NCI-H526 treated with DMSO at 0.1 percent for 48 hours (cell line): Measurements from ENCODE around the gene NYAP2.

Experiments used
- DNase-seq: peaks from one replicate; lab custom pipeline; 2025; lab: John Stamatoyannopoulos, UW

NYAP2 gene

GRCh38 chr2:225616848-225617247 is 217.3 kb downstream of the NYAP2 start:
- DNase-seq = no peak

GRCh38 chr2:225620227-225620626 is 220.7 kb downstream of the NYAP2 start:
- DNase-seq = no peak

- no peak for DNase-seq
Observed at GRCh38 chr2:225630824-225631533, 231.5 kb downstream of the NYAP2 start.

DNA sequence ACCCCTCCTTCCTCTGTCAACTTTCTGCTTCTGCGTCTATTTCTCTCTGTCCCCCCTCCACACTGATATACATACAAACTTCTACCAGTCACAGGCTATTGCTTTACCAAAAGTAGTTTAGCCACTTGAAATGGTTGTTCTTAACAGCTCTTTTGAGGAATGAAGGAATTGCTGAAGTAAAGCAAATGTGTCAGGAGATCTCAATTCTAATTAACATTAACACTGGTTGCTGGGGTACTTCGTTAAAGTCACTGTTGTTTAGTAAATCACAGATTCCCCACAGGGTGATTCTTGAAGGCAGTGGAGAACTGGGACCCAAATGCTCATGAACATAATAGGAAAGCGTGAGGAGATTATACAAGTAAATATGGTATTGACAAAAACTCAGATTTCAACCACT is 232.8 kb downstream of the NYAP2 start:
- no peak for DNase-seq

DNA sequence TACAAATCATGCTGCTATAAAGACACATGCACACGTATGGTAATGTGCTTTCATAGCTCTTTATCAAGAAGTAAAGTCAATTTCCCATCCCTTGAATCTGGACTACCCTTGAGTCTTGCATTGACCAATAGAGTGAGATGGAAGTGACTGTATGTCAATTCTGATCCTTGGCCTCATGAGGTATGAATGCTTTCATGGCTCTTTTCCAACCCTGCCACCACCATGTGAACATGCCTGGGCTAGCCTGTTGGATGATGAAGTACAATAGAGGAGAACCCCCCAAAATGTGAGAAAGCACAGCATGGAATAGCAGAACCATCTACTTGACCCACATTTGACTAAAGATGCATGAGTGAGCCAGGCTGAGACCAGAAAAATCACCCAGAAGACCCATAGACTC is 237.0 kb downstream of the NYAP2 start:
- no peak for DNase-seq

GRCh38 chr2:225637259-225637658 is 237.7 kb downstream of the NYAP2 start:
- no peak for DNase-seq

- no peak for DNase-seq
Observed at GRCh38 chr2:225640550-225640949, 241.0 kb downstream of the NYAP2 start.

DNA sequence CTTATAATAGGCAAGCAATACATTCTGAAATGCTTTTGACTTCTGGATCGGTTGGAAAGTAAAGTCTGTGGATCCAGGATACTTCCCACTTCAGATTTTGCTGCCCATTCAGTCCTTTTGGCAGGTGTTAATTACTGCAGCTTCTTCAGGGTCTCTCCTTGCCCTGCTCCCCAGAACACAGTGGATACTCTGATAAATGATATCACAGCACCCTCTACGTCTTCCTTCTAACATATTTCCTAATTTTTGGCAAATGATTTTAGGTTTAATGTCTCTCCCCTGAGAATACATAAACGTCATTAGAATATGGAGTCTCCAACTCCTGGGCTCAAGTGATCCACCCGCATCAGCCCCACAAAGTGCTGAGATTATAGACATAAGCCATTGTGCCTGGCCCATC is 249.8 kb downstream of the NYAP2 start:
- DNase-seq = no peak

GRCh38 chr2:225650041-225650440 is 250.5 kb downstream of the NYAP2 start:
- DNase-seq = no peak

- DNase-seq = peak; percentile 14
Observed at GRCh38 chr2:225660262-225661131, 261.0 kb downstream of the NYAP2 start.

GRCh38 chr2:225662101-225662500 is 262.6 kb downstream of the NYAP2 start:
- DNase-seq = no peak

DNA sequence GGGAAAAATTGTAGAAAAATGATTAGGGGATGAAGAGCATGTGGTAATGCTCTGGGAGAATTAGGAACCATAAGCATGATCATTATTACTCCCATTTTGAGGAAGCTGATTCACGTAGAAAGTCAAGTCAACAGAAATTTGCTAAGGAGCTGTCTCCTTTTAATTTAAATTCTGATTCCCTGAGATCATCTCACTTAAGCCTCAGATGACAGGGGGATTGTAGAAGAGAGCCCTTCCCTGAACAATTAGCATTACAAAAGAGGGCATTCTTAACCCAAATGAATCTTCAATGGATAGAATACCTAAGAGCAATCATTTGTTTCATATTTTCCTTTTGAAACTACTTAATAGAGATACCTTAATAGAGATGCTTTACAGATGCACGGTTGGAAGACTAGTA is 267.9 kb downstream of the NYAP2 start:
- DNase-seq = no peak

GRCh38 chr2:225668606-225669266 is 269.2 kb downstream of the NYAP2 start:
- DNase-seq = peak; percentile 11

- no peak for DNase-seq
Observed at GRCh38 chr2:225670111-225670974, 270.8 kb downstream of the NYAP2 start.

DNA sequence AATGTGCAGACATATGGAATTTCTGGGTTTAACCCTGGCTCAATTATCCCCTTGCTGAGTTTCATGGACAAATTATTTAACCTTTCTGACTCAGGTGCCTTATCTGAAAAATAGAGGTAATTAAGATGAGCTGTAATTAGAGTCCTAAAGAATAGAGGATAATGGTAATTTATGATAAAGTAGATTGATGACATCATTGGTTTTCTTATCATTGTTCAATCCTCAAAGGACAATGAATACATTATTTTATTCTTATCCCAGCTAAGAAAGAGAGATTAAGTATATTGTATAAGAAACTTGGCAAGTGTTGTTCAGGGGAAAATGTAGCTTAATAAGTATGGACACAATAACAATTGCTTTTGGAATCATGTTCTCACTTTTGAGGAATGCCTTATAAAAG is 279.3 kb downstream of the NYAP2 start:
- no peak for DNase-seq

GRCh38 chr2:225683258-225683657 is 283.7 kb downstream of the NYAP2 start:
- no peak for DNase-seq

DNA sequence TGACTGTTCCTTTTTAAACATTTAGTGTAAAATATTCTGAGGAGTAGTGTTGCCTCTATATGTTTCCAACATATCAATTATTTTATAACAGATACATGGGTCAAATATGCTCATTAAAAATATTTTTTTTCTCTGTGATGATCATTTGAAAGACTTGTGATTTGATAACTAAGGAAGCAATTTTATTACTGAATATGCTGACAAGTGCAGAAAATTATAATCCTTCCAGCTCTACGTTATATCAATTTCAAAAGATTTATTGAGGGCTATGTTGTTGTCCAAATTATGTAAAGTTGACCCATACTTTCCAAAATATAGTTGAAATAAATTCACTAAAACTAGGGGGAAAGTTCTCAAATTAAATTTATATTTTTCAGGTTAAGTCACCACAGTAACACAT is 290.6 kb downstream of the NYAP2 start:
- DNase-seq = no peak

DNA sequence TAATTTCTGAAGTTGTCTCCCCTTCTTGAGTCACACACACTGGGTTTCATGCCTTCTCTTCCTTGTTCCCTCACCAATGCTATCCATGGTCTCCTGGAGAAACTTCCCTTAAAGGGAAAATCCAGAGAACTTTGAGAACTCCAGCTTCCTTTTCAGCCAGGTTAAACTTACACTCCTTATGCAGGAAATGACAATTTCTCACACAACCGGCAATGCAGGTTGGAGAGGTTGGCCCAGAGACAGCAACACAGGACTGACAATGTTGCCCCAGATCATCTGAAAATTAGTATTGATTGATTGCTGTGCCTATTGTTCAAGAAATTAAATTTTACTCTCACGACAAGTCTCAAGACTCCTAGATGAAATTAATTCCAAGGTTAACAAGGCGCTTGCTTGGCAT is 292.2 kb downstream of the NYAP2 start:
- DNase-seq = no peak

- DNase-seq = no peak
Observed at GRCh38 chr2:225693259-225693658, 293.7 kb downstream of the NYAP2 start.

- DNase-seq = no peak
Observed at GRCh38 chr2:225694664-225695063, 295.2 kb downstream of the NYAP2 start.

DNA sequence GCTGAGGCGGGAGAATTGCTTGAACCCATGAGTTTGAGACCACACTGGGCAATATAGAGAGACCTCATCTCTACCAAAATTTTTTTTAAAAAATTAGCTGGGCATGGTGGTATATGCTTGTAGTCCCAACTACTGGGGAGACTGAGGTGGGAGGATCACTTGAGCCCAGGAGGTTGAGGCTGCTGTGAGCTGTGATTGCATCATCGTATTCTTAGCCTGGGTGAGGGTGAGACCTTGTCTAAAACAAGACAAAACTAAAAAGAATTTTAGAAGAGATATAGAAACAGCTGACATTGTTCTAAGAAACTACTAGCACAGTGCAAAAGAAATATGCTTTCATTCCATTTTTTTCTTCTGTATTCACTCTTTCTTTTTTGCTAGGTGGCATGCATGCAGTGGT is 298.4 kb downstream of the NYAP2 start:
- no peak for DNase-seq
